Lung (tissue), 12 donors: ENCODE data around the gene HMGB1. TPM values are rescaled to one million over a fixed set of nuclear protein-coding genes. Genes with fewer than 3 reads are reported as not detected.

Experiments used
- ATAC-seq: fragments of 200-7000 bp; cut with Tn5 transposase; one replicate; pipeline ENCODE4 v1.9.1; 2020; ENCODE audit warnings: moderate number of reproducible peaks; ENCODE audit not compliant: insufficient read depth, low FRiP score
- DNase-seq, 3 donors: peaks; one replicate each; pipeline ENCODE4 v3.0.0-alpha.2; 2013 to 2017
- H3K27ac ChIP-seq, 2 donors: one replicate each; pipeline ENCODE4 v1.5.1; 2013; ENCODE audit warnings: mild to moderate bottlenecking in 2 of 2, moderate library complexity in 2 of 2, control low read depth in 1 of 2, inconsistent platforms in 1 of 2, low read depth in 1 of 2, low read length in 1 of 2
- H3K27me3 ChIP-seq, 3 donors: one replicate each; pipeline ENCODE4 v1.5.1; 2013; ENCODE audit warnings: low read length in 2 of 3; ENCODE audit not compliant: control insufficient read depth in 3 of 3, insufficient read depth in 3 of 3
- H3K36me3 ChIP-seq, 4 donors: one replicate each; pipeline ENCODE4 v1.5.1; 2013; ENCODE audit warnings: low read length in 4 of 4, mild to moderate bottlenecking in 1 of 4, moderate library complexity in 1 of 4; ENCODE audit not compliant: control insufficient read depth in 4 of 4, insufficient read depth in 4 of 4
- H3K4me1 ChIP-seq, 5 donors: one replicate each; pipeline ENCODE4 v1.5.1; 2013; ENCODE audit warnings: low read length in 5 of 5, mild to moderate bottlenecking in 2 of 5, moderate library complexity in 1 of 5; ENCODE audit not compliant: control insufficient read depth in 5 of 5, insufficient read depth in 5 of 5
- H3K4me3 ChIP-seq: one replicate; pipeline ENCODE4 v1.5.1; 2013; ENCODE audit warnings: mild to moderate bottlenecking, control low read depth, moderate library complexity
- H3K9ac ChIP-seq, 2 donors: one replicate each; pipeline ENCODE4 v1.5.1; 2013; ENCODE audit warnings: low read length in 2 of 2, control low read depth in 1 of 2; ENCODE audit not compliant: insufficient read depth in 1 of 2
- H3K9me3 ChIP-seq, 4 donors: one replicate each; pipeline ENCODE4 v1.5.1; 2013; ENCODE audit warnings: low read length in 3 of 4, mild to moderate bottlenecking in 1 of 4, moderate library complexity in 1 of 4; ENCODE audit not compliant: control insufficient read depth in 4 of 4, insufficient read depth in 3 of 4
- CTCF ChIP-seq: IDR thresholded peaks from 2 replicates; pipeline ENCODE4 v1.5.1; 2012; ENCODE audit warnings: mild to moderate bottlenecking; ENCODE audit errors: control extremely low read depth, extremely low read depth
- WGBS, 2 donors: extraction: QIAGEN DNeasy Blood & Tissue Kit; methylation state at CpG; one replicate each; pipeline ENCODE4 v1.1.7; 2013; 5-methylcytosine and 5-hydroxymethylcytosine counted together
- polyA plus RNA-seq, 2 donors: library from polyadenylated mRNA; stranded (reverse); fragments of 200-250 nt; gene quantifications; one replicate each; pipeline ENCODE4 v1.2.1, GENCODE V29; 2013
- total RNA-seq, 2 donors: library from RNA; depleted of rRNA in 1 of 2; stranded (reverse); fragments of >200 nt in 1 of 2; gene quantifications; one replicate each; pipeline ENCODE4 v1.2.1, GENCODE V29; 2014 to 2021
- donor health status: control.
- donor health status: control.
- donor health status: Bipolar disorder and iron deficiency.
- donor health status: healthy.
- donor health status: DM: yes; HTN: yes; CAD: no.

HMGB1 gene
- total and polyA plus RNA-seq, 4 donors: 210 to 374 (median 325) TPM

GRCh38 chr13:30409886-30410704 lies 55.6 kb downstream of the HMGB1 start:
- Histone ChIP-seq H3K9me3 (no peaks in the 10 kb centered on the region), H3K36me3 (no peaks in the 10 kb centered on the region), H3K4me3 (no peak overlapping the region), H3K27me3 (no peaks in the 10 kb centered on the region), H3K9ac (no peak overlapping the region), H3K4me1 (peaks cover 0 to 5% (median 0%) of the 10 kb centered on the region in 5 donors), H3K27ac (no peak overlapping the region)
- WGBS, 2 donors: 79 to 85% methylated on average over 13 of the region's 13 CpGs
- no peak for DNase-seq
- no peak for TF ChIP-seq CTCF
- no peak for ATAC-seq

GRCh38 chr13:30408319-30409101 lies 57.2 kb downstream of the HMGB1 start:
- ATAC-seq: peak; percentile 97
- no peak overlapping the region for H3K4me3 ChIP-seq
- 6 to 11% methylated on average over 50 to 51 of the region's 51 CpGs for WGBS, 2 donors
- H3K4me1 ChIP-seq: peaks cover 0 to 5% (median 0%) of the 10 kb centered on the region in 5 donors
- H3K9ac ChIP-seq: peak overlapping the region in 1 of 2 donors; percentile 67
- no peaks in the 10 kb centered on the region for H3K9me3 ChIP-seq
- peak overlapping the region; percentile 47 to 91 for H3K27ac ChIP-seq
- no peaks in the 10 kb centered on the region for H3K36me3 ChIP-seq
- peak; percentile 72 for TF ChIP-seq CTCF
- H3K27me3 ChIP-seq: no peaks in the 10 kb centered on the region
- DNase-seq: peak; percentile 93 to 94 (median 94)

DNA sequence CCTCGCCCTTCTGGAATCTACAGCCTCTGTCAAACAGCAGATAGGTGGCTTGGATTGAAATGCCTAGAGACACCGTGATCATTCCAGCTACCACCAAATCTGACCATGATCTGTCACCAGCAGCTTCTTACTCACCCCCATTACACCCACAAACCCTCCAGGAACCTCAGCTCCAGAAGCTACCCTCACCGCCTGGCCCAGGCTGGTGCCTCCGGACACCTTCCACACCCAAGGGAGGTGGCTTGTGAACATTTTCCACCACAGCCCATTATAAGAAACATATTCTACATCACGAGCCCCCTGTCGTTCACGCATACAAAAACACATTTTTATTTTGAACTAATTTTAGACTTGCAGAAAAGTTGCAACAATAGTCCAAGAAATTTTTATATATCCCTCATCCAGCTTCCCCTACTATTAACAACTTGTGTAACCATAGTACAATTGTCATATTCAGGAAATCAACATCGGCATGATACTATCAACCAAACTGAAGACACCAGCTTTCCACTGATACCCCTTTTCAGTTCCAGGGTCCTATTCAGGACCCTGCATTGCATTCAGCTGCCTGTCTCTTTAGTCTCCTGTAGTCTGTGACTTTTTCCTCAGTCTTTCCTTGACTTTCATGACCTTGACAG lies 58.8 kb downstream of the HMGB1 start:
- Histone ChIP-seq H3K36me3 (no peaks in the 10 kb centered on the region), H3K4me3 (no peak overlapping the region), H3K27me3 (no peaks in the 10 kb centered on the region), H3K4me1 (peaks cover 0 to 5% (median 0%) of the 10 kb centered on the region in 5 donors), H3K9me3 (no peaks in the 10 kb centered on the region), H3K9ac (no peak overlapping the region), H3K27ac (no peak overlapping the region)
- ATAC-seq (no peak), DNase-seq (no peak)
- no peak for TF ChIP-seq CTCF
- 93 to 95% methylated on average over 8 of the region's 8 CpGs for WGBS, 2 donors

Other genes with a start within 250 kb of the HMGB1 start
- 10 to 100 TPM; 15.7 to 20.5 TPM for gene KATNAL1, start 158.4 kb downstream of the HMGB1 start, total RNA-seq
- 1 to 10 TPM; 2.4 to 3.0 TPM for gene KATNAL1, start 158.4 kb downstream of the HMGB1 start, polyA plus RNA-seq
- gene UBE2L5, start 43.4 kb downstream of the HMGB1 start, total RNA-seq: not detected
- gene UBE2L5, start 43.4 kb downstream of the HMGB1 start, polyA plus RNA-seq: under 1 TPM in 1 of 2 donors, not detected in 1; 0.06 TPM
- gene USPL1, start 152.0 kb upstream of the HMGB1 start, total RNA-seq: 10 to 100 TPM; 13.4 to 31.9 TPM
- 1 to 10 TPM; 8.5 to 9.7 TPM for gene USPL1, start 152.0 kb upstream of the HMGB1 start, polyA plus RNA-seq